ENCODE results near the gene ERG28.

DNA sequence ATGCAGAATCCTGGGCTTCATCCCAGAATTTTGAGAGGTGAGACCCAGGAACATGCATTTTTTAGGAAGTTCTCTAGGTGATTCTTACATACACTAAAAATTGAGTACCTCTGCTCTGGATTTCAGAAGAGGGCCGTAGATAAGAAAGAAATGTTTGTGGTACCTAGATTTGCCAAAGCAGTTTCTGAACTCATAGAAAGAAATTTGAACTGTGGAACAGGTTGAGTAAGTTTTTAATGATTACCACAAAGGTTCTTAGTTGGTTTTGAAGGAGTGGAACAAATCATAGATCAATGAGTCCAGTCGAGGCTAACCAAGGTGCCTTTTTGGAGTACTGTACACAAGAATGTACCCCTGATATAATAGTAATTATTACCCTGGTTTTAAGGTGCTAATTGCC, 25.2 kb upstream of the ERG28 start:
- TF ChIP-seq EZH2phosphoT487 (IDR thresholded peaks at IDR 0.05; ENCODE audit: borderline replicate concordance) (no peak), POLR2A (IDR thresholded peaks at IDR 0.05; ENCODE audit: borderline replicate concordance, extremely low read depth, insufficient read depth, insufficient read length) (no peak)
